NCI-H748 (cell line): ENCODE measurements around the gene WDR93.

Experiments
- DNase-seq: peaks from one replicate; lab custom pipeline; 2025; ENCODE audit not compliant: unreplicated experiment; lab: John Stamatoyannopoulos, UW

Gene WDR93

DNA sequence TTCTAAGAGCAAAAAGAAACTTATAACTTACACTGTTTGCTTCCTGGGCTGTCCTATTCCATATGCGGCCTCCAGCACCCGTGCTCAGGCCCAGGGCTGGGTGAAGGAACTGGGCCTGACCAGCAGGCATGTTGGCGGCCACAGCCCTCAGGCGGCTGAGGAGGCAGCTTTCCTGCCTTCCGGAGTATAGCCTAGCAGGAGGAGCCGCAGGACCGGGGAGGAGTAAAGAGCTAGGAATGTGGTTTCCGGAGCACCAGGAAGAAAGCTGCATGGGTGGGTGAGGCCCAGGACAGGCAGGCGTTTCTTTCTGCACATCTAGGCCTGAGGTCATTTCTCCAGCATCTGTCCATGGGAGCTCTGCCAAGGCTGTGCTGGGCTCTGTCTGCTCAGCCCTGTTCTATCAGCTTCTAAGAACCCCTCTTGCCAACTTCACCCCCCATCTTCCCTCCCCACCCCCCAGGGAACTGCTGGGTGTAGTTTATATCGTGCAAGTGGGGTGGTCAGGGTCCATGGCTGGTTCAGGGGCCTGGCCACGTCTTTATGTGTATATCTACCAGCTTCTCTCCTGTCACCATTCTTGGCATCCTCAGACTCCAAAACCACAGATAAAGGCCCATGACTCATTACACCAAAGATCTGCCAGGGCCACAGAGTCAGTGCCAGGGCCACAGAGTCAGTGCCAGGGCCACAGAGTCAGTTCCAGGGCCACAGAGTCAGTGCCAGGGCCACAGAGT lies 27.6 kb upstream of the WDR93 start:
- DNase-seq = no peak

DNA sequence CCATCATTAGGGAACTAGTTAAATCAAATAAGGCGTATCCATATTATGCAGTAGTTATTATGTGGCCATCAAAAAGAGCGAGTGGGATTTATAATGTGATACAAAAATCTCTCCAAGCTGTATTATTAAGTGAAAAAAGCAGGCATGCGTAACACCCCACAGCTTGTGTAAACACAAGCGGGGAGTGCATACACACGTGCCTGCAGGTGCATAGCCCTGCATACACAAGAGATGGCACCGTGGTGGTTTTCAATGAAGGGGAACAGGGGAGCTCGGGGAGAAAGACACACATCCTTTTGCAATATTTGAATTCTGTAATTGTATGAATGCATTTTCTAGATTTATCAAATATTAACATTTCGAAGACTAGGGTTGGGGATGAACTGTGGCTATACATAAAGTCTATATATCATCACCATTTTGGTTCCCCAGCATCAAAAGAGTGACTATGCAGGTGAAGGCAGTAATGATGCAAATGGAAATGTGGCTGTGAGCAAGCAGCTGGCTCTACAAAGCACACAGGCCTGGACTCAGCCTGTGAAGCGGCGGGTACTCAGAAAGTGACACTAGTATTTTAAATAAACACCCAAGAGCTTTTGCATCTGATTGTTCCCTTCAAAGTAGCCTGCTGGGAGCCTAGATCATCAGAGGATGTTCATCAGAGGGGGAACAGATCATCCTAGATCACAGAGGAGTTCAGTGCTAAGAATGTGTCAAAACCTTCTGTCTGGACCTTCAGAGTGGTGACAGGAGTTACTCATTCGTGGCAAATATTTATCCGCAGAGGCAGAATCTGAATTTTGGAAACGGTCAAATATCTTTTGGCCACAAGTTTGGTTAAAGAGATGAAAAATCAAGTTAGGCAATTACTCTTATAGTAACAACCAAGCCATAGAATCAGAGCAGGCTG lies 25.9 kb upstream of the WDR93 start:
- peak; percentile 69 for DNase-seq

DNA sequence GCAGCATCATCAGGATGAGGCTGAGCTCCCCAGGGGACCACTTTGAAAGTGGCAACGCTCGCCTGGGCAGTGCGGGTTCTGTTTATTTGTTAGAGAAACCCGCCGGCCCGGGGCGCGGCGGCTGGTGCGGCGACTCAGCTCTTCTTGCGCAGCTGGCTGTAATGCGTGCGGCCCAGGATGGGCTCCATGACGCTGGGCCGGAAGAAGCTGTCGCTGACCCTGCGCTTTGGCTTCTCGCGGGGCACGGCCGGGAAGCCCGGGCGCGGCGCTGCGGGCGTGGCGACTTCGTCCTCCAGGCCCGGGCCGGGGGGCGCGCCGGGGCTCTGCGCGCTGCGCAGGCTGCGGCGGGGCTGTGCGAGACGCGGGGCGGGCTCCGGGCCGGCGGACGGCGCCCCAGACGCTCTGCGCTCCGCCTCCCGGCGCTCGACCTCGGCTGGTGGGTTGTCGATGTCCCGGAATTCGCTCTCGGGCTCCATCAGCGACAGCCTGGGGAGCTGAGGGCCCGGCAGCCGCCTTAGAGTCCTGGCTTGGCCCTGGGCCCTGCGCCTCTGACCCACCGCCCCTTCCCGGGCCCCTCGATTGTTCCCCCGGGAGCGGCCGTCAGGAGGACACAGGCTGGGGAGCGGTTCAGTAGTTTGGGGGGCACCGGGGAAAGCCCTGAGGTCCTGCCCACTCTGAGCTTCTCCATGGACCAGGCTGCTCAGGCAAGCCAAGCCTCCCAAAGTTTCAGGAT lies 25.0 kb upstream of the WDR93 start:
- peak; percentile 66 for DNase-seq

DNA sequence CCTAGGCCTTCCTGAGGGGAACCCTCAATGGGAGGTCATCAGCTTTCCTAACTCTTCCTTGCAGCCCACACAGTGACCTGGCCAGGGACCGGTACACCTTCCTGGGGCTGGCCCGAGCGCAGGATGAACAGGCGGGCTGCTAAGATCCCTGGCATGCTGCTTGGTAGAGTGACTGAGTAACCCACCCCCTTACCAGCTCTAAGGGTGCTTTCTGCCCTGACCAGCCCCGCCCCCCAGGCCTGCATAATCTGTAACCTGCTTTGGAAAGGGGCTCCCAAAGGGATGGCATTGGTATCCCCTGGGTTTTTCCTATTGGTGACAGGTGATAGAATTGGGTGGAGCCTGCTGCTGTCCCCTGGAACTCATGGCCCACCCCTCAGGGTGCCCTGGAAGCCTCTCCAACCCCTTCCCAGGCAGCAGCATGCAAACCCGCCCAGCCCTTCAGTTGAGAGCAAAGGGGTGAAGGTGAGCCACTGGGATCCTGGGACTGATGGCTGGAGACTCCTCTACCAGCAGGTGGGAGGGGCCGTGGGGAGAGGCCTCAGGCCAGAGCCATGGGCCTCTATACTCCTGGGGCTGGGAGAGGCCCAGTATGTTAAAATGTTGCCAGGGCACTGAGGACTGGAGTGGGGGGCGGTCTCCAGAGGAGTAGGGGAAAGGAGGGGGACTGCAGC lies 24.3 kb upstream of the WDR93 start:
- DNase-seq = no peak

DNA sequence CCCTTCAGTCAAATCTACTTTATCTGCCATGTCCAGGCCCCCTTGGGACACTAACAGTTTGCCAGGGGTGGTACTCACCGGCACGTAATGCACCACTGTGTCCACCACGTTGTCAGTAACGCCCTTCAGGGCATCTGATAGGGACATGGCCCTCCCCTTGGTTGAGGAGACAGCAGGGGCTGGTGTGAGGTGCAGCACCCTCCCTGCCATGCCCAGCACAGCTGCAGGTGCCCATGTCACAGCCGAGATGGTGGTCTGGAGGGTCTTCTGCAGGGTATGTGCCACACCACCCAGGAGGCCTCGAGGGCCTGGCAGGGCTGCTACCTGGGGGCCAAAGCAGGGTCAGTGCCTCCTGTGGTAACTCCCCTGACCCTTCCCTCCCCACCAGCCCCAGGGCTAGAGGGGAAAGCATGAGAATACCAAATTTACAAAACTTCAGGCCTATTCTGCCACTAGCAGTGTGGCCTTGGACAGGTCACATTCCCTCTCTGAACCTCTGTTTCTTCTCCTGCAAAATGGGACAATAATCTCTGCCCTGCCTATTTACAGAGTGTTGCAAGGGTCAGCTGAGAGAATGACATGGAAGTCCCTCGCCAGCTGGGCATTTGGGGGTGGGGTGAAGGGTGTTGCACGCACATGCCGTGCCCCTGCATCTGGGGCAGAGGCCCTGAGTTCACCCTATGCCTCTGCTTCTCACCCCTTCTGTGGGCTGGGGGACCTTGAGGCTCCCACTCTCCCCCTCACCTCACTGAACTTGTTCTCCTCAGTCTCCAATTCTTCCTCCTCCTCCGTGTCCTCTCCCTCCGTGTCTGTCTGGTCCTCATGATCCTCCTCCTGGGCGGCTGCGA lies 23.5 kb upstream of the WDR93 start:
- no peak for DNase-seq

DNA sequence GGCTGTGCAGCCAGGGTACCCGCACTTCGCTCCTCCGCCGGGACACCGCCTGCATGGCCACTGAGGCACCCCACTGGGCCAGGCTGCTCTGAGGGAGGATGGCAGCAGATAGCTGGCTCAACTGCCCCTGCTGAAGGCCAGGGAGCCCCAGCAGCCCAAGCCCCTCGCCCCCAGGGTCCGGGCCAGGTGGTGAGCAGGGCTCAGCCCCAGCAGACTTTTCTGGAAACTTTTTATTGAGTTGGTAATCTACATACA lies 23.0 kb upstream of the WDR93 start:
- no peak for DNase-seq

DNA sequence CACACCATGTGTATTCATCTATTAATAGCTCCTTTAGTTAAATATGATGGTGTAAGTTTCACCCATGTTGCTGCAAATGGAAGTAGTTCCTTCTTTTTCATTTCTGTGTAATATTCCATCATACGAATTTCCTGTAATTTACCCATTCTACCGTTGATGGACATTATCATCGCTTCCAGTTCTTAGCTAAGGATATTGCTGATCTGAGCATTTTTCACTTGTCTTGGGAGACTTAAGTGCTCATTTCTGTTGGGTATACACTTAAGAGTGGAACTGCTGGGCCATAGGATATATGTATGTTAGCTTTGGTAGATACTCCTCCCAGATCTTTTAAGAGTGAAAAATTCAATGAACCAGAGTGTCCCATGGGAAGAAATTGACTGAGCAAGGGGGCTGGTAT lies 22.4 kb upstream of the WDR93 start:
- no peak for DNase-seq

DNA sequence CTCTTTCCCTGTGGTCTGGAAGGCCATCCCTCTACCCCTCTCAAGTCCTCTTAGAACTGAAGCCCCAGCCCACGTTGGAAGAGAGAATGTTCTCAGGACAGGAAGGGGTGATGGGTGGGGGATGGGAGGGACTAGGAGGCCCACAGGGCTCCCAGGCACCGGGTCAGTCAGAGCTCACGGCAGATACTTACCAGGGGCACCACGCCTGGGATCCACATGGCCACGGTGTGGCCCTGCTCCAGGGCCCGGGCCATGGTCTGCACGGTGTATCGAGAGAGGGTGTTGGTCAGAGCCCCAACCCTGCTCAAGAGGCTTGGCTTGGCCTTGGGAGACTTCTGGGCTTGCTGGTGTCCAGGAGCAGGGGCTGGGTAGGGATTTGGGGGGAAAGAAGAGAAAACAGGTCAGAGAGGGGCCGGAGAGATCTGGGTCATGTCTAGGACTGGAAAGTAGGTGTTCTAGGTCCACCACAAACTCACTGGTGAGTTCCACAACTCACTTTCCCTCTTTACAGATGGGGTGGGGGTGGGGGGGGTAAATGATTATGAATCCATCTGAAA lies 21.2 kb upstream of the WDR93 start:
- DNase-seq = no peak

DNA sequence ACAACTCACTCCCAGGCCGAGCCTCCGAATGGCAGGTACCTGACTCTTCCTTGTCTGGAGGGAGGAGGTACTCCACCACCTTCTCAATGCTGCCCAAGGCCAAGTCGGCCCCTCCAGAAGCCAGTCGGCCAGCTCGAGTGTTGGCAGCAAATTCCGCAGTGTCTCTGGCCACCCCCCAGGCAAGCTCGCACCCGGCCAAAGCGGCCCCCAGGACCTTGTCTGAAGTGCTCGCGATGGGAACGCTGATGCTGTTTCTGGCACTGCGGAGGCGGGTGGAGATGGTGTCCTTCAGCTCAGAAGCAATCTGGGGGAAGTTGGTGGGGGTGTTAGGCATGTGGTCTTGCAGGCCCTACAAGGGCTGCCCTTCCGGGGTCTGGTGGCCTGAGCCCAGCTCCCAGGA lies 20.7 kb upstream of the WDR93 start:
- DNase-seq = no peak

DNA sequence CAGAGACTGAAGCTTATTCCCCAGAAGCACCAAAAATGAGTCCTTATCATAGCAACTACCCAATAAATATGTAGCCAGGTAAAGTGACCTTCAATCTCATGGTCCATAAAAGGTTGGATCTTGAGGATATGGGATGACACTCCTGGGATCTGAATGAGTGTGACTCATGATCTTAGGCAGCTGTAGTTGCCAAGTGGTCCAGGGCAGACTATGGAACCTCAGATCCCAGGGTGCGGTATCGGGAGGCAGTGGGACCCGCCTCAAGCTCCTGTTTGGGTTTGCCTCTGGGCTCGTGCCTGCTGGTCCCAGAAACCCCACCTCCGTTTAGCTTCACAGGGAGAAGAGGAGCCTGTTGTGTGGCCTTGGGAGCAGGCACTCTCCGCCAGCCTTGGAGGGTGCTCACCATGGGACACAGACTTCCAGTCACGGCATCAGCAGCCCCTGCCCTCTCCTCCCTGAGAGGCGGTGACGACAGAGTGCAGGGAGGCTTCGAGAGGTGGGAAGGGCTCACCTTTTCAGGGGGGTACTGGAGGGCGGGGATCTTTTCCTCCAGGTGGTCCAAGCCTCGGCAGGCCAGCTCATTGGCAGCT lies 19.5 kb upstream of the WDR93 start:
- no peak for DNase-seq

DNA sequence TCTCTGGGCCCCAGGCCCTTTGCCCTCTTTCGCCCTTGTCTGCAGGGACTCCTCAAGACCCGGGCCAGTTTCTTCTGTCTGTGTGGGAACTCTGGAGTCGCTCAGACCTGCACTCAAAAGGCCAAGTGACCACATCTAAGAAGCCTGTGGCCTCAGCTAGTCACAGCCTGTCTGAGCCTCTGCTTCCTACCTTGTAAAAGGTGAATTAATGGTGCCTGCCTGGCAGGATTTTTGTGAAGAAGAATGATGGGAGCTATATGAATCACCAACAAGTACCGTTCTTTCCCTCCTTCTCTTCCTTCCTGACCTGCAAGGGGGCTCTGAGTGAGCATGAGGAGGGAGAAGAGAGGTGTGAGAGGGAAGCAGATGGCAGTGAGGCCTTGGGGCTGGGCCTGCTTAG lies 18.9 kb upstream of the WDR93 start:
- DNase-seq = no peak

DNA sequence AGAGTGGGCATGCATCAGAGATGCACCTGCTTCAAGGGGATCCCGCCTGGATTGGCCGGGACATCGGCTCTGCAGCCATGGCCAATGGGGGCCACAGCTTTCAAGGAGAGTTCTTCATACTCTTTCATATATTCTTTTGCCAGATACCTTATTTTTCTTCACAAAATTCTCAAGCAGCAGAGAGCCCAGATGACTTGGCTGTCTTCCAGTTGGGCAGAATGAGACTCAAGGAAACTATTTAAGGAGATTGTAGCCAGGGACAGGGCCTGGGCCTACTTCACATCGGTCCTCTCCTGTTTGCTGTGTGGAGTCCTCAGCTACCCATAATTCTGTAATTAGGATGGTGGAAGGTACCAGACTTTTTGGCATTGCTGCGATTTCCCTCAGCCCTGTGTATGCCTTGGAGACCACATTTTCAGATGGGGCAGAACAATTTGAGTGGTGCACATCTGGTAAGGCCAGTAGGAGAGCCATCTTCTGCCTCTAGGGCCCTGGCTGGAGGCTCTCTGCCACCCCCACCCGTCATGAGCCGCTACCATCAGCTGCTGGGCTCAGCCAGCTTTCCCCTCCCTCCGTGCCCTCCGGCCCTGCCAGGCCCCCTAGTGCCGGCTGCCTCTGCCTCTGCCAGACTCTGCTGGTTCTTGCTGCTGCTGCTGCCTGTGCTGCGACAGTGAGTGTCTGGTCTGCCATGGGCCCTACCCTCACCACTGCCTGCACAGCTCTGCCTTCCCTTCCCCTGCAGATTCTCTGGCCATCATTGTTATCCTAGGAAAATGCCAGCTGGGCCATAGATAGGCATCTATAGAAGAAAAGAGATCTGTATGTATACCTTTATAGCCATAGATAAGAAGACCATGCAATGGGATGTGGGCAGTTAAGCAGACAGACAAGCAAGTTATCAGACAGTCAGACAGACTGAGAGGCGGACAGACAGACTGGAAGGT lies 18.1 kb upstream of the WDR93 start:
- DNase-seq = no peak

DNA sequence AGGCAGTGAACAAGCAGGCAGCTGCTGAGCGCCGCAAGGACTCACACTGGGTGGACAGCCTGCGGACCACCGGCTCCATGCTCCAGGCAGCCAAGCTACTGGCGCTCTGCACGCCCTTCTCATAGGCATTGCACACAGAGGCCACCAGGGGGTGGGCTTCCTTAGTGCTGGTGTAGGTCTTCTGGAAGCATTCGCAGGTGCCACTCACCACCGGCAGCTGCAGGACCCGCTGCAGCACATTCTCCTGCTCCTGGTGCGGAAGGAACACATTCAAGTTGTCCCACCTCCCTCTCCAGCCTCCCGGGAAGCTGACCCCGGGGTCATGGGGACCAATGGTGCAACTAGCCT lies 17.5 kb upstream of the WDR93 start:
- DNase-seq = peak; percentile 39

DNA sequence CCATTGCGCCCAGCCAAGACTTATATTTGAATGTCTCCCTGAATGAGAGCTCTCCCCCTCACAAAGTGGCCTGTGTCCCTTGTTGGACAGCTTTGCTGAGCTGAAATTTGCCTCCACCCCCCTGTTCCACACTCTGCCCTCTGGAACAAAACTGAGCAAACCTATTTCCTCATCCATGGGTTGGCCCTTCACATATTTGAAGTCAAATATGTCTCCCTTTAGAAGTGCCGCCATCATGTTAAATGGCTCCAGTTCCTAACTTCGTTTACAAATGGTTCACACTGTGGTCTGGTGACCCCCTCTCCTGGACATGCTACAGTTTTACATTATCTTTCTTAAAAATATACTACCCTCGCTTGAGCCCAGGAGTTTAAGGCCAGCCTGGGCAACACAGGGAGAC lies 16.1 kb upstream of the WDR93 start:
- no peak for DNase-seq

DNA sequence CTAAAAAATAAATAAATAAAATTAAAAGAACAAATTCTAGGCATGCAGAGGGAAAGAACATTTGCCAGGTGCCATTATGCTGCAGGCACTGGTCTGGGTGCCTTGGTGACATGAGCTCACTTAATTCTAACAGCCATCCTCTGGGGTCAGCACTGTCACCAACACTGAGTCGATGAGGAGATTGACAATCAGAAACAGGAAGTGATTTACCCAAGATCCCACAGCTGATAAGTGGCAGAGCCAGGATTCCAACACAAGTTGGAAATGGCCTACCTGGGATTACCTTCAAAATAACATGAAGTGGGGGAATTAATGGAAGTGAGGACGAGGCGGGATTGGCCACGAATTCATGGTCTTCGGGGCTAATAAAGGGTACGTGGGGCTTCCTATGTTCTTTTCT lies 15.0 kb upstream of the WDR93 start:
- no peak for DNase-seq

DNA sequence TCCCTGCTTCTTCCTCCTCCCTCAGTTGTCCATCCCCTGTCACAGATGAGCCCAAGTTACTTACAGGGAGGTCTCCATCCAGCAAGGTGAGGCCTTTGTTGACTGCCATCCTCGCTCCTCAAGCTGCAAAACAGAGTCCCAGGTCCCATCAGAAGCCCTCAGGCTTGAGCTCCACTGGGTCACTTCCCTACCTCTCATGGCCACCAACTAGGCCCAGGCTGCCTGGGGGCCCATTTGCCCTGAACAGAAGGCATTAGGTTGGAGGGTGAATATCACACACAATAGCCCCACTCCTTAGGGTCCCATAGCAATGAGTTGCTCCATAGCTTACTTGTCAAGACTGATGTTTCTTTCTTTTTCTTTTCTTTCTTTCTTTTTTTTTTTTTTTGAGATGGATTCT lies 13.2 kb upstream of the WDR93 start:
- DNase-seq = no peak

DNA sequence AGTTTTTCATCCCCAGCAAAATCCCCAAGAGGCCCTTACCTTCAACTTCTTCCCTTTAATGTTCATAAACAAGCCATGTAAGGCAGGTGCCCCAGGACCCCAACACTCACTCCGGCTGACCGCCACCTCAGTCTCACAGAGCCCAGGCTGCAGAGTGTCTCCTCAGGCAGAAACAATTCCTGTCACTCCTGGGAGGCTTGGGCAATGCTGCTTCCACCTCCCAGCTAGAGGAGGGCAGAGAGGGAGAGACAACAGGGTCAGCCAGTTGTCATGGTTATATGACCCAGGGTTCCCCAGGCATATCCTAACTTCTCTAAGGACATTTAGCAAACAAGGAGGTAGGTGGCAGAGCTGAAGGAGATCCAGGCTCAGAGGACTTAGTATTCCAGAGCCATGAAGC lies 11.4 kb upstream of the WDR93 start, which contains the start of gene PLIN1:
Gene PLIN1, minus strand, starts transcription at position 156 of the 400 bp plus-strand sequence. CDS start 1,878 bp downstream, outside the sequence.
- DNase-seq = no peak

DNA sequence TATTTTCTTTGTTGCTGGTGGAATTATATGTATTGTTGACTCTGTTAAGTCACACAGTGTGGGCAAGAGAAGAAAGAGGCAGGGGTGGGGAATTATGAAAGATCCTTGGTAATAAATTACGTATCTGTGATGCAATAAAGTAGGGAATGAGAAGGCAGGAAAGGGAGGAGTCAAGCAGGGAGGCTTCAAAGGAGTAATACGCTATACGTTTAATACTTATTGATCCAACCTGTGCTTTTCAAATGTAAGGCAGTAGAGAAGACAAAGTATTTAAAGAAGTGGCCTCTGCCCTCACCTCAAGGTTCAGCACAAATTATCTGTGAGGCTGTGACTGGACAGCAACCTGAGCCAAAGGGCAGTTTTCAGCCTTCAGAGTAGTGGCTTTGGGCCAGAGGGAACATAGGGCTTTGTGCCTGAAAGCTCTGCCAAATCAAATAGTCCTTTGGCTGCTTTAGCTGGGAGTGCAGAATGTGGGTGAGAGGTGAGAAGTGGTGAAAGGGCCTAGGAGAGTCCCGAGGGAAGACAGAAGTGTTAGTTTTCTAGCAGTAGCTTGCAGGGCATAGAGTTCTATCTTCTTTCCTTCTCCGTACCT lies 10.2 kb upstream of the WDR93 start:
- DNase-seq = no peak
